GM18907 (cell line): ENCODE measurements around the gene TP53TG5.

ENCODE experiments used
- ATAC-seq: cut with Tn5 transposase; IDR thresholded peaks from one replicate; pipeline ENCODE4 v1.9.1; 2021; ENCODE audit warnings: mild to moderate bottlenecking, moderate library complexity; ENCODE audit not compliant: unreplicated experiment

TP53TG5 gene

DNA sequence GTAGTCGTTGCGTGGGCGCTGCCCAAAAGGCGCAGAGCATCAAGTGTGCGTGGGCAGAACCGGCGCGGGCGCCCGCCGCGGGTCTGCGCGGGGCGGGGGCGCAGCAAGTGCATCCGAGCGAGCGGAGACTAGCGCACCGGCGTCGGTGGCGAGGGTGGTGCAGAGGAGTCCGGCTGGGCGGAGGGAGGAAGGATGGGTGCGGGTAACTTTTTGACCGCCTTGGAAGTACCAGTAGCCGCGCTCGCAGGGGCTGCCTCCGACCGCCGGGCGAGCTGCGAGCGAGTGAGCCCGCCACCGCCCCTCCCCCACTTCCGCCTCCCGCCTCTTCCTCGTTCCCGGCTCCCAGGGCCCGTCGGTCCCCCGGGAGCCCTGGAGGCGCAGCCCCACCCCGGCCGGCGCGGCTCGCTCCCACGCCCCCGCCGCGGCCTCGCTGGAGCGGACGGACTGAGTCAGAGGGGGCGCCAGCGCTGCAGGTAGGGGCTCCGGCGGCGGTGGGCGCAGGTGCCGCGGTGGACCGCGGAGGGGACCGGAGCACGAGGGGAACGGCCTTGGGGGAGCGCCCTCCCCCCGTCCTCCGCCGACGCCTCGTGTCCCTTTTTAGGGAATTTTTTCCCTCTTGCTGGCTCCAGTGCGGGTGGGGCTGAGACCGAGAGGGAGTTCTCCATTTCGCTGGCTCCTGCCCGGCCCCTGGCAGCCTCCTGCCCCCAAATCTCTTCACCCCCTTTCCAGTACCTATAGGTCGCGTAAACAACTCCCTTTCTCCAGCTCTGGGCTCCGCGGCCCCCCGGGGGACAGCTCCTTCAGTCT lies 28.3 kb upstream of the TP53TG5 start:
- ATAC-seq = no peak

DNA sequence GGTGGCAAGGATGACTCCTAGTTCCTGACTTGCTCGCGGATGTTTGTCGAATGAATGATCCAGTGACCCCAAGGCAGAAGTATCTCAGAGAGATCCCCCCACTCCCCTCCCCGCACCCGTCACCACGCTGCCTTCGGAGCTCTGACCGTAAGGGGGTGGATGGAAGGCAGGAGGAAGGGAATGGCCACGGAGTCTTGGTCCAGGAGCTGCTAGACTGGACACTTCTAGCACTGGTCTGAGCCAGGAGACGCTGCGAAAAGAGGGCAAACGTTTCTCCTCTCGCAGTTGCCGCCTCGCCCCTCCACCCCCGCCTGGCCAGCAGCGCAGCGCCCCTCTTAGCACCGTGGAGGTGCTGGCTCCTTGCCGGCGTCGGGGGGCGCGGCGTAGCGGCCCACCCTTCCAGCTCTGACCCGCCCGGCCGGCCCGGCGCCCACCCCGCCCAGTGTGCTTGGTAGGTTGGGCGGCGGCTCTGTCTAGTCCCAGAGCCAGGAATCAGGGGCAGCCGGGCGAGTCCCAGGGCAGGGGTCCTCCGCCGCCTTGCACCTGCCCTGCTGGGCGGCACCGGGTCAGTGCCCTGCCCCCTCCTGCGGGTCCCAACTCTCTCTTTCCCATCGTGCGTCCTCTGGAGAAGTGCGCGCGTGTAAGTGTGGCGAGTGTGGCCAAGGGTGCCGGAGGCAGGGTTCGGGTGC lies 27.6 kb upstream of the TP53TG5 start:
- ATAC-seq = no peak

DNA sequence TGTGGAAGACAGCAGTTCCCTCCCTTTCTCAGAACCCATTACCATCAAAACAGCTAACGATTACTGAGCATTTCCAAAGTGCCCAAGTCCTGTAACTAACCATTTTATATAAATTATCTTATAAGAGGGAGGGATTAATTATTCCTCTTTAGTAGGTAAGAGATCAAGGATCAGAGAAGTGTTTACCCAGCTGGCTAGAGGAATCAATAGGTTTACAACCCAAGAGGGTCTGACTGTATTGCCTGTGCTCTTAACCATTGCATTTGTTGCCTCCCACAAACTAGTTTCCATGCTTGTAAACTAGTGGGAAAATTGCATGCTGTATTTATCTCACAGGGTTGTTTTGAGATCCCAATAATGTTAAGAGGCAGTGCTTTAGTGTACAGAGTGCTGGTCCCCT lies 26.3 kb upstream of the TP53TG5 start:
- ATAC-seq = no peak

DNA sequence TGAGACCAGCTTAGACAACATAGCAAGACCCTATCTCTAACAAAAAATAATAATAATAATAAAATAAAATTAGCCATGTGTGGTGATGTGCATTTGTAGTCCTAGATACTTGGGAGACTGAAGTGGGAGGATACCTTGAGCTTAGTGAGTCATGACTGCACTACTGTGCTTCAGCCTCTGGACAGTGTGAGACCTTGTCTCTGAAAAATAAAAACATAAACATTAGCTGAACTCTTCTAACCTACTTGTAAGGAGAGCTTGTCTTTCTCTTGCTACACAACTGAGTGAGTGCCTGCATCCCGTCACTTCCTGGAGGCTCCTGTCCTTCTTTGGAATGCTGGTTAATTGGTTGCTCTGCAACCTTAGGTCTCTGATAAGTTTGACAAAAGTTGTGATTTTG lies 24.8 kb upstream of the TP53TG5 start:
- no peak for ATAC-seq

DNA sequence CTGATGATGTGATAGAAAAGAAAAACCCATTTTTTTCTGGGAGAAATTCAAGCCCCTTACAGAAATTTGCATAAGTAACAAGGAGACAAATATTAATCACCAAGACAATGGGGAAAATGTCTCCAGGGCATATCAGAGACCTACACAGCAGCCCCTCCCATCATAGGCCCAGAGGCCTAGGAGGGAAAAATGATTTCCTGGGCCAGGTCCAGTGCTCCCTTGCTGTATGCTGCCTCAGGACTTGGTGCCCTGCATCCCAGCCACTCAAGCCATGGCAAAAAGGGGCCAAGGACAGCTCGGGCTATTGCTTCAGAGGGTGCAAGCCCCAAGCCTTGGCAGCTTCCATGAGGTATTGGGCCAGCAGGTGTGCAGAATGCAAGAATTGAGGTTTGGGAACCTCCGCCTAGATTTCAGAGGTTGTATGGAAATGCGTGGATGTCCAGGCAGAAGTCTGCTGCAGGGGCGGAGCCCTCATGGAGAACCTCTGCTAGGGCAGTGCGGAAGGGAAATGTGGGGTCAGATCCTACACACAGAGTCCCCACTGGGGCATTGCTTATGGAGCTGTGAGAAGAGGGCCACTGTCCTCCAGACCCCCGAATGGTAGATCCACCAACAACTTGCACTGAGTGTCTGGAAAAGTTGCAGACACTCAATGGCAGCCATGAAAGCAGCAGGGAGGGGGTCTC lies 22.4 kb upstream of the TP53TG5 start:
- no peak for ATAC-seq

DNA sequence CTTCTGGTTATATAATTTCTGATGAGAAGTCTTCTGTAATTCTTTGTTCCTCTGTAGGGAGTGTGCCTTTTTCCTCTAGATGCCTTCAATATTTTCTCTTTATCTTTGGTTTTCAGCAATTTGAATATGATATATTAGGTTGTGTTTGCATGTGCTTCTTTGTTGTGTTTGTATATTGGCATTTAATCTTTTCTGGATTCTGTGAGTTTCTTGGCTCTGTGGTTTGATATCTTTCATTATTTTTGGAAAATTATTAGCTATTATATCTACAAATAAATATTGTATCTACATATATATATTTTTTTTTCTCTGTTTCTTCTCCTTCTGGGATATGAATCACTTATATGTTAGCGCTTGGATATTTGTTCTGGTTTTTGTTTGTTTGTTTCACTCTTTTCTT lies 20.9 kb upstream of the TP53TG5 start:
- no peak for ATAC-seq

DNA sequence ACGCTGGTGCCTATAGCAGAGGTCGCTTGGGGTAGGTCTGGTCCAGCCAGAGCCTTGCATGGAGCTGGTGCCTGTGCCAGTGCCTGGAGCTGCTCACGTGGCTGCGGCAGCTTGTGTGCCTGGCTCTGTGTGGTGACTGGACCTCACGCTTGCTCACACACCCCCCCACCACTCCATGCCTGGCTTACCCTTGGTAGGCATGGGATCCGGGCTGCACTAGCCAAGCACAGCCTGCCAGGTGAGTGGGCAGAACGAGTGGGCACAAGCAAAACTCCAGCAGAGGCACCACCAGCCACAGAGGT lies 16.9 kb upstream of the TP53TG5 start:
- no peak for ATAC-seq

DNA sequence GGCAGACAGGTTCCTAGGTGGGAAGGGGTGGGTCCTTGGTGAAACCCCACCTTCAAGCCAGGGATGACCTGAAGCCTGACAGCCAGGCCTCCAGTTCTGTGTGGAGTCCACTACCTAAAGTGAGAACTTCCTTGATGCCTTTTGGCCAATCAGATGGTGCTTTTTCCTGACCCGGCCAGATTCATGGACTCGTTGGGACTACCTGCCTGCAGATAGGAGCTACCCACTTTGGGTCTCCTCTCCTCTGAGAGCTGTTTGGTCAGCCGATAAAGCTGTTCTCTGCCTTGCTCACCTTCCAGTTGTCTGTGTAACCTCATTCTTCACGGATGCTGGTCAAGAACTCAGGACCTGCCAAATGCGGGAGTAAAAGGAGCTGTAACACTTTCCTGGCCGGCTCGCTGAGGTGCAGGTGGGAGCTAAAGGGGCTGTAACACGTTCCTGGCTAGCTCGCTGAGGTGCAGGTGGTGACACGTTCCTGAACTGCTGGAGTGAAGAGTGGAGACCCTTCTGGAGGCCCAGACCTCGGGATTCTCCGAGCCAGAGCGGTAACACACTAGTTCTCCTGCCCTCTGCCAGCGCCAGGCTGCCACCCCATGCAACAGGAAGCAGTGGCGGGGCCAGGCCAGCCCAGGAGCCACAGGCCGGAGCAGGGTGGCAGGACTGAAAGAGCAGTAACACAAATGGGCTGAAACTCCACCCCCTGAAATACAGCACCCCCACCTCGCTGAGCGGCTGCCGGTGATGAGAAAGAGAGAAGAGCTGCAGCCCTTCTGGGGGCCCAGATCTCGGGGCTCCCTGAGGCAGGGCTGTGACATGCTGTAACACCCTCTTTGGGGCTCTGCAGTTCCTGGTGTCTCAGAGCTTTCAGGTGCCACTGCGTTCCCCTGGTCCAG lies 16.3 kb upstream of the TP53TG5 start:
- no peak for ATAC-seq

DNA sequence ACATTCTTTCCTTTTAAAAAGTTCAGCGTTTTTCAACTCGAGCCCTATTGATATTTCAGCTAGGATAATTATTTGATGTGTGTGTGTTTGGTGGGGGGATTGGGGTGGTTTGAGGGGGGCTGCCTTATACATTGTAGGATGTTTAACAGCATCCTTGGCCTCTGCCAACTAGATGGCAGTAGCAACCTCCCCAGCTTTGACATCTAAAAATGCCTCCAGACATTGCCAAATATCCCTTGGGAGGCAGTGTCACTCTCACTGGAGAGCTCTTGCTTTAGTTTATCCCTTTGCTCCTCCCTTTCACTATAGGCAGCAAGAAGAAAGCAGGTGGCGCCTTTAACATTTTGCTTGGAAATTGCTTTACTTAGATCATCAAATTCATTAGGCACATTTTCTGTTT lies 14.6 kb upstream of the TP53TG5 start:
- no peak for ATAC-seq

DNA sequence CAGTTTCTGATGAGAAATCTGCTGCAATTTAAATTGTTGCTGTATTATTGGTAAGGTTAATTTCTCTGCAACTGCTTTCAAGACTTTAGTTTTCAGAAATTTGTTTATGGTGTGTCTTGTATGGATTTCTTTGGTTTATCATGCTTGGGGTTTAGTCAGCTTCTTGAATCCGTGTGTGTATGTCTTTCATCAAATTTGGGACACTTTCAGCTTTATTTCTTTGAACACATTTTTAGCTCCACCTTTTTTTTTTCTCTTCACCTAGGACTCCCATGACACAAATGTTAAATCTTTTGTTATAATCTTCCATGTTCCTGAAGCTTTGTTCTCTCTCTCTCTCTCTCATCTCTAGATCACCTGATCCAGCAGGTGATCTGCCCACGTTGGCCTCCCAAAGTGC lies 13.4 kb upstream of the TP53TG5 start:
- ATAC-seq = no peak

DNA sequence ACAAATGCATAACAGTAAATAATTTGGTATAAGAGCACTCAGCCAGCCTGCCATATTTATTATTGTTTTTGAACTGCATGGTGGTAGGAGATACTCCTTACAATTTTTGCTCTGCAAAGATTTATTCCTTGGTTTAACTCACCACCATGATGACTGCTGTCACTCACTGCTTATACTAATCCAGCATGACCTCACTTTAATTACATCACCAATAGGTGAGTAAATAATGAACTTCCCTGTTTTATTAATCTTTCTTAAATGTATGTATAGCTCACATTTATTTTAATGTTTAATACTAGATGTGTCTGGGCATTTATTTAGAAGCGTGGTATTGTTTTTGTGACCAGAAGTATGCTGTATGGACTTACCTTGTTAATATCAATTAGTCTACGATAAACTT lies 12.8 kb upstream of the TP53TG5 start:
- no peak for ATAC-seq

DNA sequence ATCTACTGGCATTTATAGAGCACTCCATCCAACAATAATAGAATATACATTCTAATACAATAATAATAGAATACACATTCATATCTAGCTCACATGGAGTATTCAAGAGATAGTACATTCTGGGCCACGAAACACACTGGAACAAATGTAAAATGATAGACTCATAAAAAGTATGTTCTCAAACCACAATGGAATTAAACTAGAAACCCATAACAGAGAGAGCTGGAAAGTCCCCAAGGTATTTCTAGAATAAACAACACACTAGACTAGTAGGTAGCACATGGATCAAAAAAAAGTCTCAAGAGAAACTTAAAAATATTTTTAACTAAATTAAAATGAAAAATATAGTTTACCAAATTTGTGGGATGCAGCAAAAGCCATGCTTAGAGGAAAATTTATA lies 9.1 kb upstream of the TP53TG5 start:
- no peak for ATAC-seq

DNA sequence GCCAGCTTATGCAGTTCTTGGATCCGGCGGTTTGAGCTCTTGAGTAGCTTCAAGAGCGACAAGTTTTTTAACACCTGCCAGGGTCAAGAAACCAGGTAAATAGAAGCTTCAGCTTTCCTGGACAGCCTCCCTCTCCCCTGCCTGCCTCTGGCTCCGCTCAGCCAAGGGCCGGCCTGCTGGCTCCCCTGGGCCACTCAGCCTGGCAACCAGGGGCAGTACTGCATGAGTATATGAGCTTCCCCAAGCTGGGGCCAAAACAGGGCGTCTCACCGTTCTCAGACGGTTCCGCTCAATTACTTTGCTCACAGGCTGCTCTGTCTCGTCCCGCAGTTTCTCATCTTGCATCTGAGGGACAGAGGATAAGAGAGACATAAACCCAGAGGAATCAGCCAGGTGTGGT lies 856 bp downstream of the TP53TG5 start:
- ATAC-seq = no peak

DNA sequence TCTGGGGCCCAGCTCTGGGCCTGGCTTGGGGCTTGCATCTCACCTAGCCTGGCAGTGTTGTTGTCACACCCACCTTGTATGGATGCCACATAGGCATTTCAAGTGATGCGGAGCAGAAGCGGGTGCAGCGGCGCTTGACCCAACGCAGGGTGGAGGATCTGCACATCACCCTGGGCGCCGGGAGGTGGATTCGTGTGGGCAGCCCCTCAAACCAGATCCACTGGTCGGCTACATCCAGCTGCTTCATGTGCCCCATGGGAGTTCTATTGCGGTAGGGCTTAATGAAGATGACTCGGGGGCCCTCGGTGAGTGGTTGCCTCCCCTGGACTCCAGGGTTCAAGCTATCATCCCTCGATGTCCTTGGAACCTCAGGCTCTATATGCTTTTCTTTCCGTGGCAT lies 3.2 kb downstream of the TP53TG5 start:
- ATAC-seq = no peak

DNA sequence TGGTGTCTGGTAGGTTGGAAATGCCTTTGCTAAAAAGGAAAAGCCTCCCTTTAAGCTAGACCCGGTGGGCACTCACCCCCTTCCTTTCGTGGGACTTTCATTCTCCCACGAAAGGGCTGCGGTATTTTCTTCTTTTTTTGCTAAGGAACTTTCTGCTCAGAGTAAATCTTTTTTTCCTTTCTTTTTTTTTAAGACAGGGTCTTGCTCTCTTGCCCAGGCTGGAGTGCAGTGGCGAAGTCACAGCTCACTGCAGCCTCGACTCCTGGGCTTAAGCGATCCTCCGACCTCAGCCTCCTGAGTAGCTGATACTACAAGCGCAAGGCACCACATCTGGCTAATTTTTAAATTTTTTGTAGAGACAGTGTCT lies 4.0 kb downstream of the TP53TG5 start:
- ATAC-seq = no peak

DNA sequence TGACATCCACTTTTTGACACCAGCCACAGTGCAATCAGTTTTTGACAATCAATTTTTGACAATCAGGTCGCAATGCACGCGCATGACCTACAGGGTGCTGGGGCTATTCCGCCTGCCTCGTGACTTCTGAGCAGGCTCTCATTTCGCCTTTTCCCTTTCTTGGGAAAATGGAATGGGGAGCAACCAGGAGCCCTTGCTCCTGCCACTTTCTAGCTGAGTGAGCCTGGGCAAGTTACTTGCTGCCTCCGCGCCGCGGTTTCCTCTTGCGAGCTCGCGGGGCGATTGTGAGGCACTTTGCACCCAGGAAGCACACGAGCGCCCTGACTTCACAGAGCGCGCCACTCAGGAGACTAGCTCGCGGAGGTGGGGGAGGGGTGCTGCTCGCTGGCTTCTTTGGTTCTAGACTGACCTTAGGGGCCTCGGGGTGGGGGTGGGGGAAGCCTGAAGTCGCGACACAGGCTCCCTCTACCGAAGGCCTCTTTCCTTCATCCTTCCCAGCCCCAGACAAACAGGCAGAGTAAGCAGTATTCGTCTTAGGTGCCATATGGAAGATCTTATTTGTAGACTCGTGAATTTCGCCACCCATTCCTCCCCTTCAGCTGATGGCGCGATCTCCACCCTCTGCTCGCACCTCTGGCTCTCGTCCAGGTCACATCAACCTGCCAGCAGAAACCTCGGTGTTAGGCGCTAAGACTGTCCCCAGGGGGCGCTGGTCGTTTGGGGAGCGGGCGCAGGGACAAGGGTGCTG lies 4.6 kb downstream of the TP53TG5 start:
- ATAC-seq = no peak

DNA sequence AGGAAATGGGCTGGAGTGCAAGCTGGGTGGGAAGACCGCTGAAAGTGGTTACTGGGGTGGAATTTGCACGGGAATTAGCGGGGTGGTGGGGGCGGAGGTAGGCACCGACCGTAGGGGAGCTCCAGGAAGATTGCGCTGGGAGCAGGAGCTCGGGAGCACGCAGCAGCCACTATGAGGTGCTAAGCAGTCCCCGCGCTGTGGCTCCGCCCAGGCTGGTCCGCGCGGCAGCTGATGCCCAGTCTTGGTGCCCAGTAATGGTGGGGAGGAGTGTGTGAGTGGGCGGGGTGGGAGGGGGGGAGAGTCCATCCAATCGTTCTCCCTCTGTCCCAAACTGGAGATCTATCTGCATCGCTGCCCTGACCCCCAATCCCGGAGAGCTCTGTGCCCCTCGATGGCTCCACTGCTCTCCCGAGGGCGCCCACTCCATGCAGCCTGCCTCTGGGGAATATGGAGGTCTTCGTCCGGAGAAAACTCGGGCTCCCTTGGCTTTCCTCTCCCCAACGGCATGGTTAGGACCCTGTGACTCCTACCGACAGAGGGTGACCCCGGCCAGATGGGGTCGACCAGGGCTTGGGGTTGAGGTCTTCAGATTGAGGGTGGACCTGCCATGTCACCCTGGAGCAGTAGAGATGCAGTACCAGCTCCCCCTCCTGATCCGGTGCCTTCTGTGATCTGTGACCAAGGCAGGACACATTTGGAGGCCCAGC lies 5.3 kb downstream of the TP53TG5 start:
- no peak for ATAC-seq

DNA sequence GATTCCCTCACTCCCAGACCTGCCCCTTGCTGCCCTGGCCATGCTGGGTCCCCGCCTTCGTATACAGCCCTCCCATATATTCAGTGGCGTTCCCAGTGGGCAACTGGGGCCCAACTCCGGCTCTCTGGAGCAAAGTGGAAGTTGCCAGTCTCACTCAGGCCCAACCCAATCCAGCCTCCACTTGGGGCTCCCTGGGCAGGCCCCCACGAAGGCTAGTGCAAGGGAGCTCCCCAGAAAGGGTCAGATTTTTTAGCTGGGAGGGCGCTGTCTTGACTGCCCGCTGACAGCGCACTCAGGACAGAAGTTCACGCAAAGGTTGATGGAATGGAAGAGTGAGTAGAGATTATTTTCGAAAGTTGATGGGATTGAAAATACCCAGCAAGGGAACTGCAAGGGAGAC lies 5.9 kb downstream of the TP53TG5 start:
- ATAC-seq = no peak

DNA sequence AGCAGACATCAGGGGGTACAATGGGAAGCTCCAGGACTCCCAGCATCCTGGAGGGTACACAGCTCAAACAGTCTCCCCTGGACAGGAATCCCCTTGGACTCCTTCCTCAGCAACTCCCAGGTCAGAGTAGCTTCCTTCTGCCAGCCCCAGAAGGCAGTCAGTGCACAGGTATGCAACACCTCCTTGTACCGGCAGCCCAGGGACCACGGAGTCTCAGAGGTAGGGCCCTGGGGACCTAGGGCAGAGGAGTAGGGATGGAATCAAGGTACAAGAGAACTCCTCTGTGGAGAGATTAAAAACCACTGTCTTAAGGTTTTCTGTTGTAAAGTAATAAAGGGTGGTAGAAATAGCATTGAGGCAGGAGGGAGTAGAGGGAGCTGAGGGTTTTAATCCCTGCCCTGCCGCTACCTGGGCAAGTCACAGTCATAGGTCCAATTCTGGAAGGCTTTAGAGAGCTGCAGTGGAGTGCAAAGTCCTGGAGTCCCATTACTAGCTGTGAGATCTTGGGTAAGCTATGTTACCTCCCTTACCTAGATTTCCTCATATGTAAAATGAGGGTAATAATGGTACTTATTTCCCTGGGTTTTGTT lies 7.5 kb downstream of the TP53TG5 start:
- ATAC-seq = no peak
